HepG2 (cell line): ENCODE measurements around the gene ATP2A3. TPM values are rescaled to one million over a fixed set of nuclear protein-coding genes. Genes with fewer than 3 reads are reported as not detected.

ENCODE experiments used
- ATAC-seq: fragments of 200-7000 bp; cut with Tn5 transposase; 3 replicates; pipeline ENCODE4 v1.9.1; 2020; ENCODE audit warnings: mild to moderate bottlenecking, moderate library complexity
- BruUV-seq: library from RNA; stranded (reverse); fragments of 400-500 nt; replicated peaks from 2 replicates; lab custom pipeline; 2021; lab: Mats Ljungman, UMichigan
- CTCF ChIA-PET: fragments of 300-600 bp; formaldehyde crosslinking; extraction: SDS; loops from one replicate; lab custom pipeline; 2021; ENCODE audit warnings: low total read pairs, inconsistent platforms, low intra/inter-chr PET ratio; lab: Yijun Ruan, JAX
- POLR2A ChIA-PET: fragments of 350-600 bp; sonication (Branson Sonifier 250); formaldehyde crosslinking; loops from one replicate; lab custom pipeline; 2020; ENCODE audit warnings: antibody characterized with exemption, inconsistent platforms; lab: Yijun Ruan, JAX
- DNase-seq: peaks from one replicate; pipeline ENCODE4 v3.0.0-alpha.2; 2015; ENCODE audit warnings: low spot score
- FAIRE-seq: peaks from 3 replicates; lab custom pipeline; 2011; peaks lifted over from hg19 to GRCh38; lab: Jason Lieb, UNC
- H2AFZ ChIP-seq: one replicate; pipeline ENCODE4 v1.6.1; 2011; ENCODE audit warnings: low read length, inconsistent platforms
- H3K27ac ChIP-seq: fragments of 300-600 bp; 3 replicates; pipeline ENCODE4 v1.8.0; 2011; ENCODE audit warnings: mixed run types, mild to moderate bottlenecking, mixed read lengths, low read length, inconsistent platforms; ENCODE audit not compliant: insufficient read depth; ENCODE audit errors: extremely low read length
- H3K27me3 ChIP-seq, 2 experiments: fragments of 200-600 bp in 1 of 2; 2 replicates in 1 of 2; 3 replicates in 1 of 2; pipeline versions ENCODE4 v1.6.0 to v1.8.0; 2011; ENCODE audit warnings: low read length in 2 of 2, mild to moderate bottlenecking in 2 of 2, moderate library complexity in 2 of 2, inconsistent platforms in 1 of 2; ENCODE audit not compliant: insufficient read depth in 2 of 2, control insufficient read depth in 1 of 2
- H3K36me3 ChIP-seq, 2 experiments: fragments of 200-600 bp in 1 of 2; replicated peaks in 1 of 2; 2 replicates in 1 of 2; 3 replicates in 1 of 2; pipeline versions ENCODE4 v1.5.1 to v1.8.0; 2011; ENCODE audit warnings: low read length in 2 of 2, inconsistent platforms in 1 of 2; ENCODE audit not compliant: insufficient read depth in 2 of 2, control insufficient read depth in 1 of 2
- H3K4me1 ChIP-seq: 2 replicates; pipeline ENCODE4 v1.5.1; 2012; ENCODE audit warnings: low read length, inconsistent platforms; ENCODE audit not compliant: insufficient read depth
- H3K4me2 ChIP-seq: 2 replicates; pipeline ENCODE4 v1.6.0; 2011; ENCODE audit warnings: low read depth, low read length, inconsistent platforms
- H3K4me3 ChIP-seq, 3 experiments: fragments of 200-600 bp in 1 of 3; sonication (generic), shearing (Covaris generic) in 1 of 3; replicated peaks in 1 of 3; 2 replicates each; pipeline ENCODE4 v1.5.1; 2011 to 2016; ENCODE audit warnings: low read length in 3 of 3, inconsistent platforms in 2 of 3, low read depth in 2 of 3, mild to moderate bottlenecking in 2 of 3, control low read depth in 1 of 3, mixed read lengths in 1 of 3; ENCODE audit not compliant: insufficient read depth in 1 of 3
- H3K79me2 ChIP-seq: one replicate; pipeline ENCODE4 v1.6.1; 2011; ENCODE audit warnings: low read length, inconsistent platforms; ENCODE audit not compliant: insufficient read depth
- H3K9ac ChIP-seq: 2 replicates; pipeline ENCODE4 v1.6.0; 2011; ENCODE audit warnings: mild to moderate bottlenecking, low read depth, low read length, inconsistent platforms; ENCODE audit not compliant: insufficient read depth
- H3K9me3 ChIP-seq: 2 replicates; pipeline ENCODE4 v1.5.1; 2012; ENCODE audit warnings: mild to moderate bottlenecking, low read length
- H4K20me1 ChIP-seq: 2 replicates; pipeline ENCODE4 v1.6.0; 2011; ENCODE audit warnings: inconsistent platforms, mild to moderate bottlenecking, low read length, moderate library complexity; ENCODE audit not compliant: insufficient read depth
- ETS1 ChIP-seq: sonication (generic); formaldehyde crosslinking; IDR thresholded peaks from 2 replicates; pipeline ENCODE4 v1.4.0; 2020; ENCODE audit warnings: missing genetic modification reagents
- FLYWCH1 ChIP-seq: sonication (generic); formaldehyde crosslinking; IDR thresholded peaks from 2 replicates; pipeline ENCODE4 v1.8.1; 2023; ENCODE audit warnings: mild to moderate bottlenecking, missing genetic modification reagents
- GABPA ChIP-seq, 2 experiments: IDR thresholded peaks; 2 replicates each; pipeline ENCODE4 v1.6.1; 2011 to 2016; ENCODE audit warnings: low read depth in 2 of 2, low read length in 1 of 2, missing biosample characterization in 1 of 2, missing genetic modification characterization in 1 of 2
- HDAC6 ChIP-seq: fragments of 200-600 bp; sonication (generic); IDR thresholded peaks from 2 replicates; pipeline ENCODE4 v1.7.0; 2017; ENCODE audit warnings: mild to moderate bottlenecking, antibody characterized with exemption, low read length, low read depth
- IRF1 ChIP-seq: sonication (generic); formaldehyde crosslinking; IDR thresholded peaks from 2 replicates; pipeline ENCODE4 v1.4.0; 2020; ENCODE audit warnings: low read depth, mild to moderate bottlenecking, missing genetic modification reagents
- MAFG ChIP-seq: sonication (generic); formaldehyde crosslinking; IDR thresholded peaks from 2 replicates; pipeline ENCODE4 v1.5.1; 2020; ENCODE audit warnings: mild to moderate bottlenecking, missing genetic modification reagents
- PHB2 ChIP-seq: fragments of 450-650 bp; IDR thresholded peaks from 2 replicates; pipeline ENCODE4 v1.6.1; 2018; ENCODE audit not compliant: partially characterized antibody
- RAD51 ChIP-seq: fragments of 450-650 bp; IDR thresholded peaks from 2 replicates; pipeline ENCODE4 v1.6.1; 2016; ENCODE audit warnings: borderline replicate concordance
- SRY ChIP-seq: sonication (generic); formaldehyde crosslinking; IDR thresholded peaks from 2 replicates; pipeline ENCODE4 v1.8.0; 2022; ENCODE audit warnings: mild to moderate bottlenecking, missing genetic modification reagents
- ZHX2 ChIP-seq, 2 experiments: sonication (generic) in 1 of 2; formaldehyde crosslinking in 1 of 2; IDR thresholded peaks; 2 replicates each; pipeline versions ENCODE4 v1.6.1 to v1.9.0; 2014 to 2022; ENCODE audit warnings: antibody characterized with exemption in 1 of 2, borderline replicate concordance in 1 of 2, inconsistent platforms in 1 of 2, low read depth in 1 of 2, missing genetic modification reagents in 1 of 2
- ZNF263 ChIP-seq: sonication (generic); formaldehyde crosslinking; IDR thresholded peaks from 2 replicates; pipeline ENCODE4 v1.4.0; 2020; ENCODE audit warnings: missing genetic modification reagents
- ZNF484 ChIP-seq: sonication (generic); formaldehyde crosslinking; IDR thresholded peaks from 2 replicates; pipeline ENCODE4 v1.5.1; 2020; ENCODE audit warnings: mild to moderate bottlenecking, low read depth, missing genetic modification reagents, borderline replicate concordance
- ZNF557 ChIP-seq: sonication (generic); formaldehyde crosslinking; IDR thresholded peaks from 2 replicates; pipeline ENCODE4 v1.4.0; 2020; ENCODE audit warnings: missing genetic modification reagents
- ZNF652 ChIP-seq: IDR thresholded peaks from 2 replicates; pipeline ENCODE4 v1.6.1; 2016; ENCODE audit warnings: low read depth, borderline replicate concordance
- ZNF703 ChIP-seq: sonication (generic); formaldehyde crosslinking; IDR thresholded peaks from 2 replicates; pipeline ENCODE4 v1.5.1; 2020; ENCODE audit warnings: missing genetic modification reagents, mild to moderate bottlenecking, moderate library complexity, borderline replicate concordance
- ZNF761 ChIP-seq: sonication (generic); formaldehyde crosslinking; conservative IDR thresholded peaks from 2 replicates; pipeline ENCODE4 v1.4.0; 2020; ENCODE audit warnings: mild to moderate bottlenecking, missing genetic modification reagents
- WGBS: methylation state at CpG from one replicate; pipeline ENCODE4 v1.1.6; 2017; ENCODE audit warnings: low lambda C conversion rate; 5-methylcytosine and 5-hydroxymethylcytosine counted together
- in situ Hi-C: cut with HindIII; loops from 2 replicates; pipeline ENCODE4 v1.10.0; 2017; ENCODE audit warnings: low pct_unique_long_range_greater_than_20kb; ENCODE audit not compliant: extremely low pct_ligation_motif_present
- intact Hi-C: fragments of 100-400 bp; cut with micrococcal nuclease; formaldehyde crosslinking; loops from one replicate; pipeline ENCODE4 v1.10.0; 2022; ENCODE audit not compliant: unreplicated experiment
- polyA plus RNA-seq, 8 experiments: library from polyadenylated mRNA; depleted of rRNA in 3 of 8; stranded (reverse) in 7 of 8; unstranded in 1 of 8; fragments of >200 nt; fragmentation: Illumina TruSeq in 4 of 8; extraction: Trizol in 4 of 8; gene quantifications; 2 replicates each; pipeline versions ENCODE4 v1.2.1 to v1.2.3, GENCODE V29; 2011 to 2016; ENCODE audit warnings: low read depth in 4 of 8, missing spikeins in 1 of 8, mixed read lengths in 1 of 8; ENCODE audit not compliant: insufficient read depth in 1 of 8
- total RNA-seq, 5 experiments: library from RNA; depleted of rRNA; stranded (reverse); fragments of >200 nt; fragmentation: Illumina TruSeq; extraction: Trizol; gene quantifications; 2 replicates each; pipeline ENCODE4 v1.2.3, GENCODE V29; 2016; ENCODE audit warnings: low read depth in 1 of 5

Gene ATP2A3
- total and polyA plus RNA-seq, 2 of the 13 experiments (the other 11 are each of a cell fraction or from before 2014, with no cell fraction given) = 0.07 TPM; not detected in 1

GRCh38 chr17:3951420-3951819 lies 12.8 kb downstream of the ATP2A3 start:
- Histone ChIP-seq H3K4me3 (no peak overlapping the region), H4K20me1 (no peaks in the 10 kb centered on the region), H3K27ac (no peak overlapping the region), H3K27me3 (peaks cover 1 to 19% of the 10 kb centered on the region in 2 experiments; a peak in 3 of 5 replicates), H3K9ac (no peak overlapping the region), H3K36me3 (no peaks in the 10 kb centered on the region), H3K4me1 (no peaks in the 10 kb centered on the region), H2AFZ (no peak overlapping the region), H3K9me3 (no peaks in the 10 kb centered on the region), H3K4me2 (no peak overlapping the region), H3K79me2 (no peaks in the 10 kb centered on the region)
- in situ Hi-C loops = no loop called here
- CTCF ChIA-PET = no interaction called here
- DNase-seq (no peak), ATAC-seq (no peak), FAIRE-seq (no peak)
- intact Hi-C loops = no loop called here
- TF ChIP-seq FLYWCH1 (CRISPR knock-in tag) = no peak
- TF ChIP-seq ZNF484 (CRISPR knock-in tag) = no peak
- no peak for TF ChIP-seq ZNF761 (CRISPR knock-in tag)
- TF ChIP-seq RAD51 = no peak
- no peak for TF ChIP-seq ZHX2 (IDR thresholded peaks at IDR 0.05; ENCODE audit: low read depth)
- no peak for TF ChIP-seq ZHX2 (CRISPR knock-in tag; IDR thresholded peaks at IDR 0.05; ENCODE audit: borderline replicate concordance)
- no peak for TF ChIP-seq HDAC6
- no peak for TF ChIP-seq PHB2
- no peak for TF ChIP-seq ETS1
- no peak for TF ChIP-seq IRF1 (CRISPR knock-in tag)
- TF ChIP-seq ZNF652 (CRISPR knock-in tag) = no peak
- TF ChIP-seq ZNF703 (CRISPR knock-in tag) = no peak
- no peak for TF ChIP-seq GABPA (IDR thresholded peaks at IDR 0.05; ENCODE audit: low read depth, low read length)
- no peak for TF ChIP-seq GABPA (CRISPR knock-in tag; IDR thresholded peaks at IDR 0.05; ENCODE audit: low read depth)
- TF ChIP-seq SRY = no peak
- no peak for TF ChIP-seq MAFG (CRISPR knock-in tag)
- no peak for TF ChIP-seq ZNF263 (CRISPR knock-in tag)
- no peak for TF ChIP-seq ZNF557
- POLR2A ChIA-PET = no interaction called here
- no TSS peak for BruUV-seq
- 3% methylated on average over 8 of the region's 16 CpGs for WGBS
